HCT116 (cell line): ENCODE measurements around the gene TNS3. TPM values are rescaled to one million over a fixed set of nuclear protein-coding genes. Genes with fewer than 3 reads are reported as not detected.

Experiments
- ATAC-seq: fragments of 200-7000 bp; cut with Tn5 transposase; 2 replicates; pipeline ENCODE4 v1.9.1; 2020; ENCODE audit warnings: mild to moderate bottlenecking, moderate library complexity
- BruUV-seq: library from RNA; stranded (reverse); fragments of 400-500 nt; replicated peaks from 2 replicates; lab custom pipeline; 2021; lab: Mats Ljungman, UMichigan
- CTCF ChIA-PET: fragments of 300-600 bp; sonication (Branson Sonifier 250); formaldehyde crosslinking; loops from one replicate; lab custom pipeline; 2021; ENCODE audit warnings: antibody characterized with exemption; lab: Charles Lee
- POLR2A ChIA-PET: fragments of 300-600, 350-600 bp; sonication (Branson Sonifier 250); formaldehyde crosslinking; loops from one replicate; lab custom pipeline; 2021; ENCODE audit warnings: antibody characterized with exemption; lab: Charles Lee
- RAD21 ChIA-PET, 2 experiments: fragments of 300-600 bp; sonication (Branson Sonifier 250); formaldehyde crosslinking; loops; one replicate each; lab custom pipeline; 2023; ENCODE audit warnings: low total read pairs in 2 of 2; ENCODE audit not compliant: uncharacterized antibody in 2 of 2, unreplicated experiment in 2 of 2, low non-redundant PET in 1 of 2; lab: Charles Lee
- DNase-seq: peaks from one replicate; pipeline ENCODE4 v3.0.0-alpha.2; 2010; ENCODE audit warnings: low read depth, low spot score
- H2AFZ ChIP-seq: fragments of 200-600 bp; shearing (Covaris generic), sonication (generic); 2 replicates; pipeline ENCODE4 v1.6.1; 2017; ENCODE audit warnings: low read depth, mixed run types, mixed read lengths, antibody characterized with exemption, low read length; ENCODE audit not compliant: poor library complexity, severe bottlenecking
- H3K27ac ChIP-seq: 2 replicates; pipeline ENCODE4 v1.5.1; 2012; ENCODE audit warnings: low read depth, low read length
- H3K27me3 ChIP-seq: fragments of 200-600 bp; sonication (generic); 2 replicates; pipeline ENCODE4 v1.6.1; 2016; ENCODE audit warnings: mixed run types, low read length, mixed read lengths; ENCODE audit not compliant: insufficient read depth
- H3K36me3 ChIP-seq, 2 experiments: fragments of 200-500 bp in 1 of 2; fragments of 200-600 bp in 1 of 2; sonication (Bioruptor generic) in 1 of 2; sonication (generic) in 1 of 2; 2 replicates each; pipeline versions ENCODE4 v1.5.1 to v1.6.1; 2014 to 2016; ENCODE audit warnings: low read length in 2 of 2, inconsistent platforms in 1 of 2, mixed read lengths in 1 of 2, mixed run types in 1 of 2; ENCODE audit not compliant: insufficient read depth in 2 of 2, control insufficient read depth in 1 of 2
- H3K4me1 ChIP-seq, 2 experiments: fragments of 200-600 bp in 1 of 2; sonication (generic) in 1 of 2; 2 replicates each; pipeline versions ENCODE4 v1.5.1 to v1.6.1; 2012 to 2017; ENCODE audit warnings: low read length in 2 of 2, inconsistent platforms in 1 of 2, mild to moderate bottlenecking in 1 of 2, mixed read lengths in 1 of 2, mixed run types in 1 of 2, moderate library complexity in 1 of 2; ENCODE audit not compliant: insufficient read depth in 2 of 2, control insufficient read depth in 1 of 2
- H3K4me2 ChIP-seq: fragments of 200-600 bp; sonication (generic); 2 replicates; pipeline ENCODE4 v1.6.1; 2017; ENCODE audit warnings: mixed run types, low read length, mixed read lengths
- H3K4me3 ChIP-seq, 2 experiments: fragments of 200-600 bp in 1 of 2; sonication (generic) in 1 of 2; replicated peaks in 1 of 2; 2 replicates each; pipeline ENCODE4 v1.5.1; 2011 to 2016; ENCODE audit warnings: low read length in 2 of 2, control low read depth in 1 of 2, low read depth in 1 of 2, mild to moderate bottlenecking in 1 of 2, mixed read lengths in 1 of 2, mixed run types in 1 of 2
- H3K79me2 ChIP-seq: fragments of 200-600 bp; sonication (generic); 2 replicates; pipeline ENCODE4 v1.6.1; 2017; ENCODE audit warnings: mild to moderate bottlenecking, mixed run types, low read length, moderate library complexity, mixed read lengths; ENCODE audit not compliant: insufficient read depth
- H3K9ac ChIP-seq: fragments of 200-600 bp; sonication (generic); 2 replicates; pipeline ENCODE4 v1.6.1; 2016; ENCODE audit warnings: low read length, mixed read lengths
- H3K9me2 ChIP-seq: fragments of 200-600 bp; sonication (generic), shearing (Covaris generic); 2 replicates; pipeline ENCODE4 v1.6.1; 2017; ENCODE audit warnings: mixed run types, mild to moderate bottlenecking, moderate library complexity; ENCODE audit not compliant: insufficient read depth
- H3K9me3 ChIP-seq, 2 experiments: fragments of 200-500 bp in 1 of 2; fragments of 200-600 bp in 1 of 2; sonication (Bioruptor generic) in 1 of 2; sonication (generic) in 1 of 2; 2 replicates each; pipeline ENCODE4 v1.6.1; 2014 to 2017; ENCODE audit warnings: low read length in 2 of 2, mixed read lengths in 2 of 2, inconsistent platforms in 1 of 2, low read depth in 1 of 2, mild to moderate bottlenecking in 1 of 2, mixed run types in 1 of 2, moderate library complexity in 1 of 2; ENCODE audit not compliant: control insufficient read depth in 1 of 2, insufficient read depth in 1 of 2
- H4K20me1 ChIP-seq: fragments of 200-600 bp; sonication (generic), shearing (Covaris generic); 2 replicates; pipeline ENCODE4 v1.6.1; 2017; ENCODE audit warnings: mixed run types, mild to moderate bottlenecking, moderate library complexity; ENCODE audit not compliant: insufficient read depth
- FOSL1 ChIP-seq: IDR thresholded peaks from 2 replicates; pipeline ENCODE4 v1.6.1; 2012; ENCODE audit warnings: low read depth
- JUND ChIP-seq: IDR thresholded peaks from 2 replicates; pipeline ENCODE4 v1.6.1; 2012
- POLR2A ChIP-seq: IDR thresholded peaks from 2 replicates; pipeline ENCODE4 v1.7.0; 2011; ENCODE audit warnings: borderline replicate concordance; ENCODE audit not compliant: insufficient read depth, insufficient read length; ENCODE audit errors: extremely low read depth
- RAD21 ChIP-seq: IDR thresholded peaks from 2 replicates; pipeline ENCODE4 v1.6.1; 2012; ENCODE audit warnings: low read depth, mild to moderate bottlenecking
- SIN3A ChIP-seq: IDR thresholded peaks from 2 replicates; pipeline ENCODE4 v1.6.1; 2012; ENCODE audit warnings: low read depth
- SRF ChIP-seq: IDR thresholded peaks from 2 replicates; pipeline ENCODE4 v1.6.1; 2012; ENCODE audit warnings: low read depth
- TCF7L2 ChIP-seq: IDR thresholded peaks from 2 replicates; pipeline ENCODE4 v1.7.0; 2011; ENCODE audit warnings: borderline replicate concordance, inconsistent platforms; ENCODE audit not compliant: insufficient read depth, insufficient read length; ENCODE audit errors: extremely low read depth
- ZNF274 ChIP-seq: fragments of 200-500 bp; sonication (Bioruptor generic); IDR thresholded peaks from 2 replicates; pipeline ENCODE4 v1.6.1; 2014; ENCODE audit warnings: mild to moderate bottlenecking, low read depth, low read length, inconsistent platforms
- intact Hi-C: fragments of 100-400 bp; cut with micrococcal nuclease; formaldehyde crosslinking; loops from 2 replicates; pipeline ENCODE4 v1.10.0; 2022
- total RNA-seq: library from RNA; stranded (reverse); gene quantifications from one replicate; pipeline ENCODE4 v1.2.1, GENCODE V29; 2021; ENCODE audit not compliant: unreplicated experiment
- TF ChIP-seq, protein P1 (sequence below), 3 experiments: fragments of 200-600 bp in 1 of 3; sonication (generic) in 1 of 3; IDR thresholded peaks in 2 of 3; conservative IDR thresholded peaks in 1 of 3; 2 replicates each; pipeline ENCODE4 v1.5.1; 2012 to 2017; ENCODE audit warnings: low read depth in 2 of 3, low read length in 2 of 3, antibody characterized with exemption in 1 of 3, borderline replicate concordance in 1 of 3, control low read depth in 1 of 3, mild to moderate bottlenecking in 1 of 3, mixed read lengths in 1 of 3, mixed run types in 1 of 3, moderate library complexity in 1 of 3; ENCODE audit not compliant: insufficient read depth in 1 of 3

Gene TNS3
- total RNA-seq, 1 experiment from 2014 or later, result 9.1 TPM

DNA sequence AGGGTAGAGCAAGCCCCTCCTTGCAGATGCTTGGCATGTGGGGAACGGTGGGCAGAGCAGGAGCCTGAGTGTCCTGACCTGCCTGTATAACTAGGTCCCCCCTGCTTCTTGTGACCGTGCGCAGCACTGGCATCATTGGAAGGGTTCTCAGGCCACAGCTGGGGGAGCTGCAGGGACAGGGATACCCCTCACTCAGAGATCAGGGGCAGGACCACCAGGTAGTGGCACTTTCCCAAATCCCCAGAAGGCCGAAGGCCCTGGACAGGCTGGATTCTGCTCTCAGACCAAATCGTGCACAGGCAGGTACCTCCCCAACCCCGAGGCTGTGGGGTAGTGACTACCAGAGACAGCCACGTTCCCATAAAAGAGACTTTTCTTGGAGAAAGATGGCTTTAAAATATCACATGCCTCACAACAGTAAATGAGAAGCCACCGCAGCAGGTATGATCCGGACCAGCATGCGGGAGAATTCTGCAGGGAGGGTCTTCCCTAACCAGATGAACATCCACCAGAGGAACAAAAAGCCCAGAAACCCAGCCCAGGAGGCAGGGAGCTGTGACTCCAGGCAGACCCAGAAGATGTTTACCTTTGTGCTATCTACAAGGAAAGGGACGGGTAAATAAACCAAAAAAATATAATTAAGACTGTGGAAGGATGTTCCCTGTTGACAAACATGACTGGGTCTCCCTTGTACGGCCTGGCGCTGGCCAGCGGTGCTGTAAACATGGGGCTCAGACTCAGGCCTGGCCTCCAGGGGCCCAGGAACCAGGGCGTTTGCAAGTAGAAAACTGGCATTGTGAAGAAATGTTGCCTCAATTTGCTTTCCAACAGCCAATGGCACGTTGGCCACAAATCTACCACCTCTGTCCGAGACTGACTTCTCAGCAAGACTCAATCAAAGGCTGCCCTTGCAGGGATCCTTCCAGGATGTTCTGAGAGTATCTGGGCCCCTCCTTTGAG lies 180.0 kb downstream of the TNS3 start:
- no peak for DNase-seq
- ATAC-seq, result no peak
- no peak overlapping the region for H2AFZ ChIP-seq
- no peaks in the 10 kb centered on the region for H3K27me3 ChIP-seq
- H3K9me3 ChIP-seq, result no peaks in the 10 kb centered on the region
- no peaks in the 10 kb centered on the region for H3K9me2 ChIP-seq
- no TSS peak for BruUV-seq
- H3K27ac ChIP-seq, result no peak overlapping the region
- H3K4me2 ChIP-seq, result no peak overlapping the region
- ChIA-PET POLR2A (no interaction called here), CTCF (no interaction called here), RAD21 (no interaction called here)
- H3K36me3 ChIP-seq, result no peaks in the 10 kb centered on the region
- H4K20me1 ChIP-seq, result no peaks in the 10 kb centered on the region
- H3K79me2 ChIP-seq, result no peaks in the 10 kb centered on the region
- no peak overlapping the region for H3K9ac ChIP-seq
- intact Hi-C loops, result no loop called here
- TF ChIP-seq SIN3A (no peak), SRF (no peak), RAD21 (no peak)
- no peaks in the 10 kb centered on the region for H3K4me1 ChIP-seq
- H3K4me3 ChIP-seq, result no peak overlapping the region

DNA sequence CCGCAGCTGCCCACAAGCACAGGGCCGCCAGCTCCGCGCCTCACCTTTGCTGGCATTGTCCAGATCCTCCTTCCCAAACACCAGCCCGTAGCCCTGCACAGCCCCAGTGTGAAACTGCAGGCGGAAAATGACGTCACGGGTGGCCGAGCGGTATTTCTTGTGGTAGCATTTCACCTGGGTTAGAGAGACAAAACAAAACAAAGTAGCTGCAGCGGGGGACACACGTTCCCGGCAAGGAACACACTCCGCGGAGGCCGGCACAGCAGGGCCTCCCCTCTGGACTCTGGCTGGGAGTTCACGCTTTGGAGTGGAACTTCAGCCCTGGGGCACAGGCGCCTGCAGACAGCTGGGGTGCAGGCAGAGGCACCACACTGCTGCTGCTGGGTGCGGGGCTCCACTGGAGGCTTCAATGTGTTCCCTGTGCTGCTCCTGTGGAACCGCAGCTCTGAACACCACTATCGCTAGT lies 181.1 kb downstream of the TNS3 start:
- TF ChIP-seq ZNF274 (no peak), POLR2A (no peak), JUND (no peak), FOSL1 (no peak), TCF7L2 (no peak)
- TF ChIP-seq, protein P1, sequence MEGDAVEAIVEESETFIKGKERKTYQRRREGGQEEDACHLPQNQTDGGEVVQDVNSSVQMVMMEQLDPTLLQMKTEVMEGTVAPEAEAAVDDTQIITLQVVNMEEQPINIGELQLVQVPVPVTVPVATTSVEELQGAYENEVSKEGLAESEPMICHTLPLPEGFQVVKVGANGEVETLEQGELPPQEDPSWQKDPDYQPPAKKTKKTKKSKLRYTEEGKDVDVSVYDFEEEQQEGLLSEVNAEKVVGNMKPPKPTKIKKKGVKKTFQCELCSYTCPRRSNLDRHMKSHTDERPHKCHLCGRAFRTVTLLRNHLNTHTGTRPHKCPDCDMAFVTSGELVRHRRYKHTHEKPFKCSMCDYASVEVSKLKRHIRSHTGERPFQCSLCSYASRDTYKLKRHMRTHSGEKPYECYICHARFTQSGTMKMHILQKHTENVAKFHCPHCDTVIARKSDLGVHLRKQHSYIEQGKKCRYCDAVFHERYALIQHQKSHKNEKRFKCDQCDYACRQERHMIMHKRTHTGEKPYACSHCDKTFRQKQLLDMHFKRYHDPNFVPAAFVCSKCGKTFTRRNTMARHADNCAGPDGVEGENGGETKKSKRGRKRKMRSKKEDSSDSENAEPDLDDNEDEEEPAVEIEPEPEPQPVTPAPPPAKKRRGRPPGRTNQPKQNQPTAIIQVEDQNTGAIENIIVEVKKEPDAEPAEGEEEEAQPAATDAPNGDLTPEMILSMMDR (IDR thresholded peaks at IDR 0.05 in 2 of 3, conservative IDR thresholded peaks at IDR 0.05 in 1 of 3; ENCODE audit: borderline replicate concordance in 1 of 3, insufficient read depth in 1 of 3, low read depth in 2 of 3, low read length in 2 of 3), result no peak
- DNase-seq (no peak), ATAC-seq (no peak)

More for the DNA sequence above, 181.1 kb downstream of the TNS3 start:
- H3K9me3 ChIP-seq, result no peaks in the 10 kb centered on the region
- no peaks in the 10 kb centered on the region for H3K9me2 ChIP-seq
- POLR2A ChIA-PET, result no interaction called here
- H3K36me3 ChIP-seq, result no peaks in the 10 kb centered on the region
- CTCF ChIA-PET, result no interaction called here
- H3K4me2 ChIP-seq, result no peak overlapping the region
- RAD21 ChIA-PET, result no interaction called here
- no peak overlapping the region for H2AFZ ChIP-seq
- intact Hi-C loops, result no loop called here
- no TSS peak for BruUV-seq
- no peaks in the 10 kb centered on the region for H3K79me2 ChIP-seq
- no peak overlapping the region for H3K27ac ChIP-seq
- no peak overlapping the region for H3K4me3 ChIP-seq
- no peaks in the 10 kb centered on the region for H3K4me1 ChIP-seq
- H3K27me3 ChIP-seq, result no peaks in the 10 kb centered on the region
- no peak overlapping the region for H3K9ac ChIP-seq
- no peaks in the 10 kb centered on the region for H4K20me1 ChIP-seq
